ENCODE results near the gene FHOD3.

Gene FHOD3

GRCh38 chr18:36265015-36265414 is 32.5 kb upstream of the FHOD3 start:
- no peak overlapping the region for H3K4me3 ChIP-seq (ENCODE audit: low read length)
- no peak for DNase-seq (ENCODE audit: low read depth)
- TF ChIP-seq CTCF (conservative IDR thresholded peaks at IDR 0.05; ENCODE audit: low read length), result no peak

- DNase-seq (ENCODE audit: low read depth), result no peak
- no peak for TF ChIP-seq CTCF (conservative IDR thresholded peaks at IDR 0.05; ENCODE audit: low read length)
- H3K4me3 ChIP-seq (ENCODE audit: low read length), result no peak overlapping the region
These were observed 28.4 kb upstream of the FHOD3 start for GRCh38 chr18:36269157-36269556.

- DNase-seq (ENCODE audit: low read depth), result no peak
- H3K4me3 ChIP-seq (ENCODE audit: low read length), result no peak overlapping the region
- TF ChIP-seq CTCF (conservative IDR thresholded peaks at IDR 0.05; ENCODE audit: low read length), result no peak
These were observed 26.4 kb upstream of the FHOD3 start for GRCh38 chr18:36271153-36271552.

- no peak overlapping the region for H3K4me3 ChIP-seq (ENCODE audit: low read length)
- no peak for TF ChIP-seq CTCF (conservative IDR thresholded peaks at IDR 0.05; ENCODE audit: low read length)
- no peak for DNase-seq (ENCODE audit: low read depth)
These were observed 24.2 kb upstream of the FHOD3 start for GRCh38 chr18:36273347-36273746.

GRCh38 chr18:36274083-36274715 is 23.3 kb upstream of the FHOD3 start:
- H3K4me3 ChIP-seq (ENCODE audit: low read length), result no peak overlapping the region
- no peak for TF ChIP-seq CTCF (conservative IDR thresholded peaks at IDR 0.05; ENCODE audit: low read length)
- no peak for DNase-seq (ENCODE audit: low read depth)

- DNase-seq (ENCODE audit: low read depth), result no peak
- H3K4me3 ChIP-seq (ENCODE audit: low read length), result no peak overlapping the region
- no peak for TF ChIP-seq CTCF (conservative IDR thresholded peaks at IDR 0.05; ENCODE audit: low read length)
These were observed 22.0 kb upstream of the FHOD3 start for GRCh38 chr18:36275561-36275960.

- no peak overlapping the region for H3K4me3 ChIP-seq (ENCODE audit: low read length)
- TF ChIP-seq CTCF (conservative IDR thresholded peaks at IDR 0.05; ENCODE audit: low read length), result no peak
- no peak for DNase-seq (ENCODE audit: low read depth)
These were observed 18.5 kb upstream of the FHOD3 start for GRCh38 chr18:36279001-36279400.
